SH-SY5Y (cell line): ENCODE measurements around the gene NUP188.

ENCODE experiments used
- GATA2 ChIP-seq: IDR thresholded peaks from 2 replicates; pipeline ENCODE4 v1.6.1; 2011; ENCODE audit warnings: mild to moderate bottlenecking, low read depth, low read length
- GATA3 ChIP-seq: IDR thresholded peaks from 2 replicates; pipeline ENCODE4 v1.6.1; 2011; ENCODE audit warnings: low read depth, mild to moderate bottlenecking, low read length, moderate library complexity

GRCh38 chr9:128923493-128923883 lies 24.0 kb upstream of the NUP188 start:
- TF ChIP-seq GATA3 (no peak), GATA2 (no peak)
